HG02973 (cell line): ENCODE results near the gene ADD1.
"Not testable (repeated sequence)": the region's sequence is repeated elsewhere in the genome, so short reads cannot be mapped to it uniquely, and the experiment has no call there.

Experiments used
- ATAC-seq: cut with Tn5 transposase; IDR thresholded peaks from one replicate; pipeline ENCODE4 v1.9.1; 2021; ENCODE audit warnings: moderate library complexity; ENCODE audit not compliant: unreplicated experiment

ADD1 gene

DNA sequence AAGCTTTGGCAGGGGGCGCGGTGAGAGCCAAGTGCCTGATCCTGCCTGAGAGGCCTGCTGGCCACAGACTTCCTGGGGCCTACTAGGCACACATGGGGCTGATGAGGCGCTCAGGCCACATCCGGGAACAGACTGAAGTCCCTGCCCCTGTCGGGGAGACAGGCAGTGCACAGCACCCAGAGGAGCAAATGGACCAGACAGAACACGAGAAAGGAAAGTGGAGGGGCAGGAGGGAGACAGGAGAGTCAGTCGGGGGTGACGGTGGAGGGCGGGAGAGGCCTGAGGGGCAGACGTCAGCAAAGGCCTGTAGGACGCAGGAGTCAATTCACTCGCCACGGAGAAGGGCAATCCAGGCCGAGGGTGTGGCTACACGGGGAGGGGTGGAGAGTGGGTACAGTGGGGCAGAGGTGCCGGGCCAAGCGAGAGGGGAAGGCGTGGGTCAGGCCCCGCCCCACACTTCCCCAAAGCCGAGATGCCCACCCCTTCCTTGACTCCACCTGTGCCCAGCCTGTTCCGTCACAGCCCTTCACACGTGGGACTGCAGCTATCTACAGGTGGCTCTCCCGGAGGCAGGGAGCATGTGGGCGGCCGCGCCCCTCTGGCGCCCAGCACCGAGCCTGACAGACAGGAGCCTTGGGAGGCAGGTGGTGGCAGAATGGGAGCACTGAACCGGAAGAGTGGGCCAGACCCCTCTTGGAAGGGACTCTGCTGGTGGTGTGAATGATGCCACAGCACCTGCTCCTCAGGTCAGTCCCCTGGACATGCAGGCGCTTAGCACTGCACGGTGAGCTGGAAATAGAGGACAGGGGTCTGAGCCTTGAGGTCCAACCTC lies 99.1 kb downstream of the ADD1 start:
- no peak for ATAC-seq

GRCh38 chr4:2943364-2944090 lies 99.9 kb downstream of the ADD1 start:
- ATAC-seq: no peak

- no peak for ATAC-seq
Observed at GRCh38 chr4:2944091-2944482, 100.4 kb downstream of the ADD1 start.

DNA sequence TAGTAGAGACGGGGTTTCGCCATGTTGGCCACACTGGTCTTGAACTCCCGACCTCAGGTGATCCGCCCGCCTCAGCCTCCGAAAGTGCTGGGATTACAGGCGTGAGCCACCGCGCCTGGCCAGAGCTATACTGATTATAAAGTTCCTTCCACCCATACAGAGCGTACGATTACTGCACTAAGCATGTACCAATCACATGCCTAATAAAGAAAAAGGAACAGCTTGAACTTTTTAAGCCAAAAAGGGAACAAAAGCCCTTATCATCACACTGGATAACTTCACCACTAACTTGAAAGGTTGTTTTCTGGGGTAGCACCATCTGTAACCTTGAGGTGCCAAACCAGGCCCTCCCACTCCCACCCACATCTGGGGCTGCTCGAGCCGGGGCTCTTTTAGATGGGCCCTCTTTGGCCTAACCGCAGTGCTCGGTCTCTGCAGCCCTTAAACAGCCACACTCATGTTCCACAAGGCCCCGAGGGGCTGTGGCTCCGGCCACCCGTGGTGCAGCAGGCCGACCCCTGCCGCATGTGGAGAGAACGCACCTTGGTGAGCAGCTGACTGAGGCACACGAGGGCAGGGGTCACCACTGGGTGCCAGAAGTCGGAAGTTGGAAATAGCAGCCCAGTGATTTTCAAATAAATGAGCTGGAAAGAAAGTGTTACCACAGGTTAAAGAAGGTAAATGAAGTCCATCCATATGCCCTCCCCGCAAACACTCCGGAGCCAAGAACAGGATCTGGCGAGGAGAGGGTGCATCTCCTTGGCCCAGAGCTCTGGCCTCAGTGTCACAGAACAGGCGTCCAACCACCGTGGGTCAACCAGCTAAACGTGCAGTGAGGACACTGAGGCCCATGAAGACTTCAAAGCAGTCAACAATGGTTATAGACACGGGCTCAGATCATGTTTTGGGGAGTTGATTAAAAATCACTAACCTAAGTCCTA lies 101.2 kb downstream of the ADD1 start:
- ATAC-seq: no peak

DNA sequence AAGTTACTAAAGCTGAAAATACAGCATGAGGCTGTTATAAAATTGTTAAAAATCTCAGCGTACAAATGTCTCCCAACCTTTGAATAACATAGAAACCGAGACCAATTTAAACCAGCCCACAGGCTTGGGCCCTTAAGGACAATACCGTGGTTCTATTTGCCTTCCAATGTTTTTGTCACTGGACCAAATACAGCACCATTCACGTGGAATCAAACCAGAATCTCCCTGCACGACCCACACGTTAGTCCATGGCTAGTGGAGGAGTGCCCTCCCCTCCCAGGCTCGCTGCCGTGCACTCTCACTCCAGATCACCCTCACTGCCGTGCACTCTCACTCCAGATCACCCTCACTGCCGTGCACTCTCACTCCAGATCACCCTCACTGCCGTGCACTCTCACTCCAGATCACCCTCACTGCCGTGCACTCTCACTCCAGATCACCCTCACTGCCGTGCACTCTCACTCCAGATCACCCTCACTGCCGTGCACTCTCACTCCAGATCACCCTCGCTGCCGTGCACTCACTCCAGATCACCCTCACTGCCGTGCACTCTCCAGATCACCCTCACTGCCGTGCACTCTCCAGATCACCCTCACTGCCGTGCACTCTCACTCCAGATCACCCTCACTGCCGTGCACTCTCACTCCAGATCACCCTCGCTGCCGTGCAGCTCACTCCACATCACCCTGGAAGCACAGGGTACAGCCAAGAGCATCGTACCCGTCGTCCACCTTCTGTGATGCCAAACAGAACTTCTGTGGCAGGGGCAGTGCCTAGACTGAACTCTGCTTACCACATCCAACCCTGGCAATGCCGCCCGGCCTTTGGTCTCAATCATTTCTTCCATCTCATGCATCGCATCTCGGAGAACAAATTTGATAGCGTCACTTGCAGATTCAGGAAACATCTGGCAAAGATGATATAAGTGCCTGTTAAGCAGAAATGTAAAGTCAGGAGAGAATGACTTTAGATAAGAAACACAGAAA lies 102.3 kb downstream of the ADD1 start:
- ATAC-seq: not testable (repeated sequence)

DNA sequence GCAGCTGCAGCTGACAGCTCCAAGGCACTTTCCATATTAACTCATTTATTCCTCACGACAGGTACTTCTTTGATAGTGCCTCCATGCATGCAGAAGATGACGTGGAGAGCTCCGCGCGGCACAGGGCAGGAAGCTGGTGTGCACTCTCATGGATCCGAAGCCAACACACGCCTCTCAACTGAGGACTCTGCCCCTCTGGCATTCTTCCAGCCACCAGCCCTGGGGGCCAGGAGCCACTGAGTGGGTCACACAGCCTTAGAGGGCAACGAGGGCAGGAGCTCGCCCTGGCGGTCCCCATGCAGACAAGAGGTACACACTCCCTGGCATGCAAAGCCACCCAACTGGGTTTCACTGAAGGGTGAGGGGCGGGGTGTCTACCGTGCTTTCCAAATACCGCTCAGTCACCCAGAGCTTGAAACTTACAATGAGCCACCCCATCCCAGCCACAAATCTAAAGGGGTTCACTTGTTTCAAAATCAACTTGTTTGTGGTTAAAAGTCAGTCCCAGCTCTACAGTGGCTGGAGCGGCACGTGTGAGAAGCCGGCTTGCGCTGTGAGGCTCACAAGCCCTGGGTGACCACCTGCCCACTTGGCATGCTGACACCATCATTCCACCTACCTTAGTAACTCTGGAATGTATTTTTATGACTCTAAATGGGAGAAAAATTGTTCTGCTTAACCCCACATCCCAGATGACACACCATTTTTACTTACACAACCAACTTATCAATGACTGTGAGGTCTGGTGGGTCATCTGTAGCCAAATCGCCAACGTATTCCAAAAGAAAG lies 103.4 kb downstream of the ADD1 start:
- no peak for ATAC-seq

DNA sequence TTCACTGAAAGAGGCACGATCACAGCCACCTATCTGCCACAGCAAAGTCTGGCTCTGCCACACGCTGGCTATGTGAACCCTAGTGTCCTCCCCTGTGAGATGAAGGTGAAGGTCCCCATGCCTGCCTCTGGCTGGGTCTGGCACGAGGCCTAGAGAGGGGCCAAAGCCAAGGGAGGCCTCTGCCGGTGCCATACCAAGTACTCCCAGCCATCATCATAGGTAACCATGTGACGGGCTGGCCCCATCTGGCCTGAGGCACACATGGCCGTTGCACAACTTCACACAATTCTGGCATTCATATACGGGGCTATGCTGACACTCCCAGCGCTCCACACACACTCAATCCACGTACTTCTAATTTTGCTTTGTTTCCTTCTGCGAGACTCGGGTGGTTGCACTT lies 104.3 kb downstream of the ADD1 start:
- no peak for ATAC-seq

DNA sequence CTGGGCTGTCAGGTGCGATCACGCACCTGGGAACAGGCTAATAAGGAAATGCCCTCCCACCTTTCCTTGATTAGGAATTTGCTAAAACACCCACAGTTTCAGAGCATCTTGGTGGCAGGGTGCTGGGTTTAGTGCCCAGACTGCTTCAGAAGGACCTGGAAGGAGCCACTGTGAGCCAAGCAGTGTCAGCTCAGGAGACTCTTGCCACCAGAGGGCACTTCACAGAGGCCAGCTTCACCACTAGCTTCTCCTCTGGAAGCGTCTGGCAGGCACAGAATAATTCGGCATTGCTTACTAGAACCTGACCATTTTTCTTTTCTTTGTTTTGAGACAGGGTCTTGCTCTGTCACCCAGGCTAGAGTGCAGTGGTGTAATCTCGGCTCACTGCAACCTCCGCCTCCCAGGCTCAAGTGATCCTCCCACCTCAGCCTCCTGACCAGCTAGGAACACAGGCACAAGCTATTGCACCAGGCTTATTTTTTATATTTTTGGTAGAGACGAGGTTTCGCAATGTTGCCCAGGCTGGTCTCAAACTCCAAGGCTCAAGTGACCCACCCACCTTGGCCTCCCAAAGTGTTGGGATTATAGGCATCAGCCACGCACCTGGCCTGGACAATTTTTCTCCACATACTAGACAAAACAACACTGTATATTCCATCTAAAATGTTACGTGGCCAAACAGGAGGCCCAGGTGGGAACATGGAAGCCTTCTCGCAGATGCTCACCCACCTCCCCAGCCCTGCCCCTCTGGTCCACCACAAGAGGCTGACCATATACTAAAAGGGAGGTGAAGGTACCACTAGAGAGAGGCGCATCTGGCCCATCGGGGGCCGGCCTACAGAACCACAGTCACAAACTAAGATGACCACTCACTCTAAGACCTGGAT lies 105.5 kb downstream of the ADD1 start:
- no peak for ATAC-seq

GRCh38 chr4:2949782-2950125 lies 106.1 kb downstream of the ADD1 start:
- ATAC-seq: no peak

DNA sequence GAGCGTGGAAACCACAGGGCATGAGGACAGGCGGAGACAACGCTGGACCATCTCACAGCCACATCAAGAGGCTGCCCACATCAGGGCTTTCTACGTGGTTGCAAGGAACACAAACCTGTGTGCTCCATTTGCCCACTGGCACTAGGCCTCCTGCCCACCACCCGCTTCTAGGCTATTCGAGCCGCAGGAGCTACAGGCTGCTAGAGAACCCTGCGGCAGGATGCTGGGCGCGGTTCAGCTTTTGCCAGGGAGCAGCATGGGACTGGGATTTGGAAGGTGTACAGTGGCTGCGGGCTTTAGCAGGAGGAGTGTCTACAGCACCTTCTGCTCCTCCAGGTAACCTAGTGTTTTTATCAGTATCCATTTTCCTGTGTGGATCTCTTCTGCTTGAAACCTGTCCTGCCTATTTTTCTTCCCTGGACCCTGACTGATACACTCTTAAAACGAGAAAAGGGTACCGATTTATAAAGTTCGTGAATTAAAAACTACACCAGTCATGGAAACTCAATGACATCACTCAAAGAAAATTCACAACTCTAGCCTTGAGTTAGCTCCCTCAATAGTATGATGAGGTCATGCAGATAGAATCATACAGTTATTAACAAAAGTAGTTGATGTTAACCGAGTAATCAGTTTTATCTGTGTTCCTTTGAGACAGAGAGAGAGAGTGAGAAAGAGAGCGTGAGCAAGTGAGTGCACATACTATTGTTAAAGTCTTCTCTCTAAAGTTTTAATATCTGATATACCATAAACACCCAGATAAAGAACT lies 106.8 kb downstream of the ADD1 start:
- ATAC-seq: no peak

GRCh38 chr4:2953496-2953895 lies 109.9 kb downstream of the ADD1 start:
- ATAC-seq: no peak

GRCh38 chr4:2954358-2955185 lies 110.9 kb downstream of the ADD1 start:
- peak; percentile 38 for ATAC-seq

DNA sequence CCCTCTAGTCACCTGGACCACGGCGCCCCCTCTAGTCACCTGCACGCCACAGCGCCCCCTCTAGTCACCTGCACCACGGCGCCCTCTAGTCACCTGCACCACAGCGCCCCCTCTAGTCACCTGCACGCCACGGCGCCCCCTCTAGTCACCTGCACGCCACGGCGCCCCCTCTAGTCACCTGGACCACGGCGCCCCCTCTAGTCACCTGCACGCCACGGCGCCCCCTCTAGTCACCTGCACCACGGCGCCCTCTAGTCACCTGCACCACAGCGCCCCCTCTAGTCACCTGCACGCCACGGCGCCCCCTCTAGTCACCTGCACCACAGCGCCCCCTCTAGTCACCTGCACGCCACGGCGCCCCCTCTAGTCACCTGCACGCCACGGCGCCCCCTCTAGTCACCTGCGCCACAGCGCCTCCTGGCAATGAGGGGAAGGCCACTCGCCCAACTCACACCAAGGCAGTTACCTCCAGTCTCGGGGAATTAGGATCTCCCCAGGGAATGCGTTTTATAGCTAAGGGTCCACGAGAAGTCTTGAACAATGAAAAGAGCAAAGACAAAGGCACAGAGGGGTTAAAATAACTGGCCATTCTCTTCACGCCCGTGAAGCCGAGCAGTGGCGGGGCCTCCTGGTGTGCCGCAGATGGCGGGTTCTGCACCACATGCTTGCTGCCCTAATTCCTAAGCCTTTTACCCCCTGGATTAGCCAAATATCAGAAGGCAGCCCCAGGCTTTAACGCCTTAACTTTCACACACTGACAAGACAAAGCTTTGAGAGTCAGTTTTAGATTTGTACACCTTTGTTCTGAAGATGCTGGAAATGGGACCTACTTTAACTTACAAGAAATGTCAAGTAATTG lies 111.8 kb downstream of the ADD1 start:
- ATAC-seq: not testable (repeated sequence)

- no peak for ATAC-seq
Observed at GRCh38 chr4:2958446-2958845, 114.8 kb downstream of the ADD1 start.

GRCh38 chr4:2960450-2960849 lies 116.8 kb downstream of the ADD1 start:
- ATAC-seq: not testable (repeated sequence)

GRCh38 chr4:2961421-2961810 lies 117.8 kb downstream of the ADD1 start:
- no peak for ATAC-seq
